ENCODE measurements around the gene MYO10.
"Not testable (repeated sequence)": the region's sequence is repeated elsewhere in the genome, so short reads cannot be mapped to it uniquely, and the experiment has no call there.

MYO10 gene

DNA sequence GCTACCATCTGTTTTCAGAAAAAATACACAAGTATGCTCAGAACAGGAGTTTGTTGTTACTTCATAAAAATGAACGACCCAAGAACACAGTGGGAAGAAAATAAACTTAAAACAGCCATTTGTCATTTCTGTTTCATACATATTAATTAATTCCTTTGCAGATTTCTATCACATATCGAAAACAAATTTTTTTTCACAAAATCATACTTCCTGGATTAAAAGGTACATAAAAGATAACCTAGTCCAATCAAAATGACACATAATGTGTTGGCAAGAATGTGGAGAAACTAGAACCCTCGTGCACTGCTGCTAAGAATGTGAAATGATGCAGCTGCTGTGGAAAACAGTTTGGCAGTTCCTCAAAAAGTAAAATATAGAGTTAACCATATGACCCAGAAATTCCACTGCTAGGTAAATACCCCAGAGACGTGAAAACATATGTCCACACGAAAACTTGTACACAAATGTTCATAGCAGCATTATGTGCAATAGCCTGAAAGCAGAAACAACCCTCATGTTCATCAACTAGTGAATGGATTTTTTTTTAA, 46.0 kb downstream of the MYO10 start:
- in situ Hi-C loops (cut with MboI; ENCODE audit: low sequenced_read_pairs), result no loop called here

GRCh38 chr5:16889203-16889971, 46.7 kb downstream of the MYO10 start:
- in situ Hi-C loops (cut with MboI; ENCODE audit: low sequenced_read_pairs), result no loop called here

- in situ Hi-C loops (cut with MboI; ENCODE audit: low sequenced_read_pairs), result no loop called here
Observed at GRCh38 chr5:16888694-16889124, 47.4 kb downstream of the MYO10 start.

GRCh38 chr5:16886793-16887345, 49.2 kb downstream of the MYO10 start:
- in situ Hi-C loops (cut with MboI; ENCODE audit: low sequenced_read_pairs), result no loop called here

GRCh38 chr5:16886366-16886736, 49.7 kb downstream of the MYO10 start:
- in situ Hi-C loops (cut with MboI; ENCODE audit: low sequenced_read_pairs), result no loop called here

DNA sequence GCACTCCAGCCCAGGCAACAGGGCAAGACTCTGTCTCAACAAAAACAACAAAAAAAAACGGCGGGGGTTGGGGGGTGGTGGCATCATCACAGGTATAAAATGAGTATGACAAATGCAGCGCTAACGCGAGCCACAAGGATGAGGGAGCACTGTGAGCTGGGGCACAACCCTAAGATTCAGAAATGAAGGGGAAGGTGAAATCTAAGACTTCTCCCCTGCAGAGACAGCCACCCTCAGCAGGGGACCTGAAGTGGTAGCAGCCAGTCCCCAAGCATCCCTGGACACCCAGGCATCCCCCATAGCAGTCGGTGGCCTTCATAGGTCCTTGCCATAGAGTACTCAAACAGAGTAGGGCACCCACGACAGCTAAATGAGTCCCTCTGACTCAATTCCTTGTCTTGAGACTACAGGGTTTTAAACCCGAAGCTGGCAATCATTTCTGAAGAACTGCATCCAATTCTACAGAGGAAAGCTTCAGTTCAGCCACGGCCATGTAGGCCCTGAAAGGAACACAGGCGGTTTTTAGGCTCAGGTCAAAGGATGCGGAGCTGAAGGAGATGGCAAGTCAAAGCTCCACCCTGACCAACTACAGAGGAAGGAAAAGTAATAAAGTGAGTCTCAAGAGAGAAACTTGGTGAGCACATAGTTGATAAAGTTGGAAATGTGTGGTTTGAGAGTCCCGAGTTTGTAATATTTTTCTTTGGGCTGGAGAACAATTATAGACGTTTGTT, 50.3 kb downstream of the MYO10 start:
- in situ Hi-C loops (cut with MboI; ENCODE audit: low sequenced_read_pairs), result no loop called here

DNA sequence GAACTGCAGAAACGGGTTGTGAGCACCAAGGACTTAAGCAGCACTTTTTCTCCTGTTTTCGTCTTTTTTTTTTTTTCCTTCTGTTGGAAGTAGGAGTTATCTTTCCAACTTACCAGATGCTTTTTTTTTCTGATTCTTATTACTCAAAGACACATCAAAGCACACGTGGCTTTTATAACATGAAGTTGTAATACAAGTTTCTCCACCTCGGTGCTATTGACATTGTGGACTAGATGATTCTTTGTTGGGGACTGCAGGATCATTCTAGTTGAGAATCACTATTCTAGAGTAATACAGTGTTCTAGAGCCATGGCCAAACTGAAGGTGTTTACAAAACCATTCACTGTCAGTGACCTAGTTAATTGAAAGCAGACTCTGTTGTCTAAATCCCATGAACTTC, 51.5 kb downstream of the MYO10 start:
- in situ Hi-C loops (cut with MboI; ENCODE audit: low sequenced_read_pairs), result no loop called here

GRCh38 chr5:16883806-16884205, 52.3 kb downstream of the MYO10 start:
- in situ Hi-C loops (cut with MboI; ENCODE audit: low sequenced_read_pairs), result no loop called here

DNA sequence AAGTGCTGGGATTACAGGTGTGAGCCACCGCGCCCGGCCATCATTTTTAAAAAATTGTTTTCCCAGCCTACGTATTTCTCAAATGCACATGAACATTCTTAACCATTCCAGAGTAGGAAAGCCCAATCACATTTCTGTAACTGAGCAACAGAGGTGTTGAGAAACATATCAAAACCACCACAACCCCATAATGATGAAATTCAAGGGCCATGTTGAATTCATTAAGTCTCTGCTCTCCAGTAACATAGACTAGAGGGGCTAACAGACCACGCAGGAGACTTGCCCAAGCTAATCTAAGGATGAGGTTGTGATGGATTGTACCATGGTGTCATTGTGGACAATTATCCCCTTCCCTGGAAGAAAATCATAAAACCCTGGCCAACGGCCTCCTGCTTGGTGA, 52.9 kb downstream of the MYO10 start:
- in situ Hi-C loops (cut with MboI; ENCODE audit: low sequenced_read_pairs), result no loop called here

DNA sequence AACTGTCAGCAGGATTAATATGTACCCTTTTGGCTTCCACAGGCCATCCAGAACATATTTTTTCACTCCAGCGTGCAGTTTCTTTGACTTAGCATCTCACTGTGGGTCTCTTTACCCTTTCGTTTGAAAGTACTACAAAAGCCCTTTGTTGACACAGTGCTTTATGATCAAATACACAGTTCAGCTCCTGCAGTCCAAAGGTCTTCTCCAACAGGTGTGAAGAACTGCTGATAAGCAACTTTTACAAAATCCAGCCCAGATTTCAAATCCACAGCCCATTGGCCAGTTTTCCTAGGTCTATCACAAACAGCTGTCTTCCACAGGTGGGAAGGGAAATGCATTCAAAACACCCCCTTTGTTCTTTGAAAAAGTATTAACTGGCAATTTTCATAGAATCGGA, 54.8 kb downstream of the MYO10 start:
- in situ Hi-C loops (cut with MboI; ENCODE audit: low sequenced_read_pairs), result no loop called here

DNA sequence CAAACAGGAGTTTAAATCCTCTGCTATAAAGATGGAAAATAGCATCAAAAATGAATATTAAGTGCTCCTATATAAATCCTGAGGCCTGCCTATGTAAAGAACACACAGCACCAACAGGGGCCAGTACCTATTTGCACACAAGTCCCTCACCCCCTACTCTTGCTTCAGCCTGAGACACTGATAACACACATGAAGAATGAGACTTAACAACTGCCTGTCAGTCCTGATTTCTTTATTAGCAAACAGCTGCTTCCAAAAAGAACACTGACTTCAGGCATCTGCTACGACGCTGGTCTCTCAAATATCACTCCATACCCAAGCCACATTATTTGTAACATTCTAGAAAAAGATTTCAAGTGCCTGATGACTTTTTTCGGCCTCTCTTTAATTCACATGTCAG, 55.5 kb downstream of the MYO10 start:
- in situ Hi-C loops (cut with MboI; ENCODE audit: low sequenced_read_pairs), result no loop called here

DNA sequence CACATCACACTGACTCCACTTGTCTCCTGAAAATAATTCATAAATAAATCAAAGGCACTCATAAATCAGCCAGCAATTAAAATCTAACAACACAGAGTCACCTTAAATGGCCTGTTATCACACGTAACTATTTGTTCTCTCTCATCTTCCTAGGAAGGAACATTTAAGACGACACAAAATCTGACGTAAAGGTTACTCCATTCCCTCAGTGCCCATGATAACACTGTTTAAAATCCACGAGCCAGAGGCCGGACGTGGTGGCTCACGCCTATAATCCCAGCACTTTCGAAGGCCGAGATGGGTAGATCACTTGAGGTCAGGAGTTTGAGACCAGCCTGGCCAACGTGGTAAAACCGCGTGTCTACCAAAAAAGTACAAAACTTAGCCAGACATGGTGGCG, 56.4 kb downstream of the MYO10 start:
- in situ Hi-C loops (cut with MboI; ENCODE audit: low sequenced_read_pairs), result no loop called here

GRCh38 chr5:16879191-16879590, 56.9 kb downstream of the MYO10 start:
- in situ Hi-C loops (cut with MboI; ENCODE audit: low sequenced_read_pairs), result no loop called here

DNA sequence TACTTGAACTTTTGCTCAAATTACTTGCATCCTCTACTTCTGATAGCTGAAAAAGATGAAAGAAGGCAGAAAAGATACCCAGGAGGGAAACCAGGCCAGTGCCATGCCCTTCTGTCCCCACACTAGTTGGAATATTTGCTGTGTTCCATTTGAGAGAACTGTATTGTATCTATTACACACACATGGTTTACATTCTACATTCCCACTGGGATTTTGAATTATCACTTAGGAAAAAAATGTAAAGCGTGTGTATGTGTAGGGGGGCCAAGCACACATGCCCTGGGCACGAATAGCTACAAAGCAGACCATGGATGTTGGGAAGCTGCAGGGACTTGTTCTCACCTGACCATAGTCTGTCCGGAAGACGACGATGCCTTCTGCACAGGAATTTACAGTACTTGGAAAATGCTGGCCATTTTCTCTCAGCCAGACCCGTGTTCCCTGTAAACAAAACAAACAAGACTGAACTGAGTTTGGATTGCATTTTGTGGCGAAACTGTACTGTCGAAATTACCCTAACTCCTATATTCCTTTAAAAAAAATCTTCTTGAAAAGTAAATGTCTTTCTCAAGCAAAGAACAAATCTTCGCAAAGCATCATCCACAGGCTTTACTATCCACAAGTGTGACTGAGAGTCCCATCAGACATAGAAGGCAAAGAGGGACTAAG, 58.7 kb downstream of the MYO10 start:
- in situ Hi-C loops (cut with MboI; ENCODE audit: low sequenced_read_pairs), result no loop called here

DNA sequence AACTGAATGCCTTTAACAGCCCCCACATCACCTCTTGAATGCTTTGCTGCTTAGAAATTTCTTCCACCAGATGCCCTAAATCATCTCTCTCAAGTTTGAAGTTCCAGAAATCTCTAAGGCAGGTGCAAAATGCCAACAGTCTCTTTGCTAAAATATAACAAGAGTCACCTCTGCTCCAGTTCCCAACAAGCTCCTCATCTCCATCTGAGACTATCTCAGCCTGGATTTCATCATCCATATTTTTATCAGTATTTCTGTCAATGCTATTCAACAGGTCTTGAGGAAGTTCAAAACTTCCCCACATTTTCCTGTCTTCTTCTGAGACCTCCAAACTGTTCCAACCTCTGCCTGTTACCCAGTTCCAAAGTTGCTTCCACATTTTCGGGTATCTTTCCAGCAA, 61.7 kb downstream of the MYO10 start:
- in situ Hi-C loops (cut with MboI; ENCODE audit: low sequenced_read_pairs), result not testable (repeated sequence)

DNA sequence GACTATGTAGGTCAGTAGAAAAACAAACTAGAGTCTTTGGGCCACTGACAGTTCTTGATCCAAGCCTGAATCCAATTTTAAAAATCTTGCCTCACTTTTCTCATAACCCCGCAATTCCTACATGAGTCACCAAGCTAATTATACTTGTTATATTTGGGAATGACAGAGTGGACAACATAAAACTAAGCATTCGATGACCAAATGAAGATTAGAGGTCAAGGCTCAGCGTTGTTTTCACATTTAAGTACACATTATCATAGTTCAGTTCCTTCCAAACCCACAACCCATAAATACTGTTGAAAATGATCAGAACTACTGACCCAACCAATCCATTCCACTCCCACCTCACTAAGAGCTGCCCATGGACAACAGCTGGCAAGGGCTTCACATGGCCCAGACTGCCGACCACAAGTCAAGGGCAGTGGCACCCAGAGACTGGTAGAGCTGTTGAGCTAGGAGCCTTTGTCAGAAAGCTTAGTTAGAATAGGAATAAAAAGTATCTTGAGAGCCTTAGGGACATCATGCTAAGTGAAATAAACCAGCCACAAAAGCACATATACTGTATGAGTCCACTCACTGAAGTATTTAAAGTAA, 64.2 kb downstream of the MYO10 start:
- in situ Hi-C loops (cut with MboI; ENCODE audit: low sequenced_read_pairs), result no loop called here

DNA sequence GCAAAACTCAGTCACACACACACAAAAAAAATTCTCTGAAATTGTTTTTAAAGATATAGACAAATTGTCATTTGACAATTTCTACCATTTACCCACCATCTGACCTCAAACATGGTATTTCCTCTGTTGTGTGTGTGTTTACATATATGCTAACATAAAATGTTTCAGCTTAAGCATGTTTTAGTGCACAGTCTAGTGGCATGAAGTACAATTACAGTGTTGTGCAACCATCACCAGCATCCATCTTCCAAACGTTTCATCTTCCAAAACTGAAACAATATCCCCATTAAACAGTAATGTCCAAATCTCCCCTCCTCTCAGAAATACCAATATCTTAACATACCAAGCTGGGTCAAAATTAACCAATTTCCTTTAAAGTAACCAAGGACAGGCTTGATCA, 65.2 kb downstream of the MYO10 start:
- in situ Hi-C loops (cut with MboI; ENCODE audit: low sequenced_read_pairs), result no loop called here

DNA sequence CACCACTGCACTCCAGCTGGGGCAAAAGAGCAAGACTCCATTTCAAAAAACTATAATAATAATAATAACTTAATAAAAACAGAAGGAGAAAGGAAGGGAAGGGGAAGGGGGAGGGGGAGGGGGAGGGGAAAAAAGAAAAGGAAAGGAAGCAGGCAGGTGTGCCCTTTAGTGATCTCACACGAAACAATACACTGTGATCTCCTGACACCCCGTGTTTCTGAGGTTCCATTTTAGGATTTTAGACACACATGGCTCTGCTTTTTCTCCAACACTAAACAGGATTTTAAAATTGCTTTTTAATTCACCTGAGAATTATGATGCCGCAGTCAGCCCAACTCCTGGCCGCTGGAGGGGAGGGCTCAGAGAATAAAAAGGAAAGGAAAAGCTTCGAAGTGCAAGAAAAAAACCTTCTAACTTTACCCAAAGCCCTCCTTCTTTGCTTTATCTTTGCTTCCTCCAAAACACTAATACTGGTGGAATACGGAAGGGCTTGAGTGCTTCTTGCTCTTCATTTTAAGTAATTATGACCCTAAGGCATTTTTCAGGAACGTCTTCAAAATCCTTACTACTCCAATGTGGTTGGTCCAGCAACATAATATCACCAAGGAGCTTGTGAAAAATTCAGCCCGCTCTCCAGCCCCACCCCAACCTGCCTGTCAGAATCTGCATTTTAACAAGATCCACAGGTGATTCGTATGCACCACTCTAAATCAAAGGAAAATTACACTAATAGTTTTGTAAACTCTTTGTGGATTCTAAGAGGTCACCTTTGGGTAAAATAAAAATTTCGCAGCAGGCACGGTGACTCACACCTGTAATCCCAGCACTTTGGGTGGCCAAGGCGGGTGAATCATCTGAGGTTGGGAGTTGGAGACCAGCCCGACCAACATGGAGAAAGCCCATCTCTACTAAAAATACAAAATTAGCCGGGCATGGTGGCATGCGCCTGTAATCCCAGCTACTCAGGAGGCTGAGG, 66.0 kb downstream of the MYO10 start:
- in situ Hi-C loops (cut with MboI; ENCODE audit: low sequenced_read_pairs), result no loop called here

DNA sequence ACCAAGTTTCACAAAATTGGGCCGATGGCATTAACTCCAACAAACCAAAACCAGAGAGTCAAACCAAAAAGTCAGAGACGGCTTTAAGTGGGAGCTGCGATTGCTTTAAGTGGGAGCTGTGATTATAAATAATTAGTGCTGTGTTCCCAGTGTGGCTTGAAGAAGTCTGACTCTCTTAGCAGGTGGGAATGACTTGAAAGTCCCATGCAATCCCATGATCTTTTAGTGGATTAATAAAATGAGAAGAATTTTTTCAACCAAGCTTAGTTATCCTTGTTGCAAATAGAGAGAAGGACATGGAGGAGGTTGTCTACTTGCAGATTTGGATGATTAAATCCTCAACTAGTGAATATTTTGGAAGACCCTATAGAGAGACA, 68.5 kb downstream of the MYO10 start:
- in situ Hi-C loops (cut with MboI; ENCODE audit: low sequenced_read_pairs), result no loop called here

All from HL-60/S4 (cell line).